NCI-H2227 treated with DMSO at 0.1 percent for 48 hours (cell line): Measurements from ENCODE around the gene SRBD1.

Source experiments
- DNase-seq: peaks from one replicate; lab custom pipeline; 2025; lab: John Stamatoyannopoulos, UW

SRBD1 gene

DNA sequence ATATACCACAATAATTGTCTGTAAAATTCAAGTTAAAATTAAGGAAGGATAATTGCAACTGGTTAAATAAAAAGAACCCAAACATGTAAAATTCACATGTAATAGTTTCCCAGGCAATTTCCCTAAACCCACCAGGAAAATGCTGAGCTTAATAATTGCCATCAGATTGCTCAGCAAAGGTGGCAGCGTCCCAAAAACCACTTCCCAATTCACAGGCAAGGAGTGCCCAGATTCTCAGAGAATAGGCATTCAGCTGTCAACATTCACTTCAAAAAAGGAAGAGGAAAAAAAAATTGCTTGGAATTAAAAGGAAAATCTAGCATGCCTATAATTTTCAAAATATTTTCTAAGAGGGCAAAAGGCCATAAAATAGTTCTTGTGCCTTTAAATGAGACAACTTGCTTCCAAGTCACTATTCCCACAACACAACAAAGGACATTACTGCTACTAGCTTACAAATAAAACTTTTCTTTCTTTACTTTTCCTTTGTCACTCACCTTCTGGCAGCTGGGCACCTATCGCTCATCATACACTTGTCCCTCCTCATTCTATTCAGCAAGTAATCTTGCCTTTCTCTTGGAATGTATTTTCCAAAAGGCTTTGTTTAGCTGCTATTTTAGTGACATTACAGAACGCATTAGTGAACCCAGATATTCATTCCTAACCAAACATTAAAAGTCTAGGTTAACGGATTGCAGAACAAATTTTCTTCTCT, 15.2 kb downstream of the SRBD1 start:
- DNase-seq: no peak

DNA sequence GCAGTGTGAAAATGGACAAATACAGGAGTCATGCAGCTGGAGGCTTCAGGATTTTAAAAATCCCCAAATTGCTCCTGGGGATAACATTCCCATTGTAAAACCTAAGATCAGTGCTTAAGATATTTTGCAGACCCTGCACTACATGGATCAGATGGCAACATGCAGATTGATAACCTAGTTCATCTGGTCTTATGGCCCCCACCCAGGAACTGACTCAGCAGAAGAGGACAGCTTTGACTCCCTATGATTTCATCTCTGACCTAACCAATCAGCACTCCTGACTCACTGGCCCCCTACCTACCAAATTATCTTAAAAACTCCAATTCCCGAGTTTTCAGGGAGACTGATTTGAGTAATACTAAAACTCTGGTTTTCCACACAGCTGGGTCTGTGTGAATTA, 20.0 kb downstream of the SRBD1 start:
- no peak for DNase-seq

DNA sequence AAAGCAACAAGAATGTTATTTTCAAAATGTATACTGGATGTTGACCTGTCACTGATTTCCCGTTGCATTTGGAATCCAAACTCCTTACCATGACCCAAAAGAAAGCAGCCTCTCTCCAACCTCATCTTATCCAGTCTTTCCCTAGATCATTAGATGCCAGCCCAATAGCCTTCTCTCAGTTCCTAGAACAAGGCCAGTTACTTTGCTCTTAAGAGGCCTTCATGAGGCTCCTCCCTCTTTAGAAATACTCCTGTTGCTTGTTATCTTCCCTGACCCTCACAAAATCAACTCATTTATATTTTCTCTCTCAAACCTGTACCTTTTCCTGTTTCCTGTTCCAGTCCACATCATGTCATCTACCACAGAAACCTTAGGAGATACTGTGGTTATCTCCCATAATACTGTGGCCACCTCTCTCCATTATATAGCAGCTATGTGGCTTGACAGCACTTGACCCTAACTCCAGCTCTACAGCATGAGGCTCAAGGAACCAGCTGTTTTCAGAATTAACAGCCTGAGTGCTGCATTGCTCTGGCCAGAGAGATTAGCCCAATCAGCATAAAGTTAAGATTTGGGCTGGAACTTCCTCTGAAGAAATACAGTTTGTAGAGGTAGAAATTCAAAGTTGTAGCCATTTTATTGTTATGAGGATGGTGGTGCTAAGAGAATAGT, 22.8 kb downstream of the SRBD1 start:
- no peak for DNase-seq

DNA sequence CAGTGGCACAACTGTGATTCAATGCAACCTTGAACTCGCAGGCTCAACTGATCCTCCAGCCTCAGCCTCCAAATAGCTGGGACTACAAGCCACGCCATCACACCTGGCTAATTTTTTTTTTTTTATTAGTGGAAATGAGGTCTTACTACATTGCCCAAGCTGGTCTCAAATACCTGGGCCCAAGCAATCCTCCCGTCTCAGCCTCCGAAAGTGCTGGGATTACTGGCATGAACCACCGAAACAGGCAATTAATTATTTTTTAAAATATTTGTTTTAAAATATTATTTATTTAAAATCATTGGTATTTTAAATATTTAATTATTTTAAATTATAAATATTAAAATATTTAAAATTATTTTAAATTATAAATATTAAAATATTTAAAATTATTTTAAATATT, 24.5 kb downstream of the SRBD1 start:
- no peak for DNase-seq

DNA sequence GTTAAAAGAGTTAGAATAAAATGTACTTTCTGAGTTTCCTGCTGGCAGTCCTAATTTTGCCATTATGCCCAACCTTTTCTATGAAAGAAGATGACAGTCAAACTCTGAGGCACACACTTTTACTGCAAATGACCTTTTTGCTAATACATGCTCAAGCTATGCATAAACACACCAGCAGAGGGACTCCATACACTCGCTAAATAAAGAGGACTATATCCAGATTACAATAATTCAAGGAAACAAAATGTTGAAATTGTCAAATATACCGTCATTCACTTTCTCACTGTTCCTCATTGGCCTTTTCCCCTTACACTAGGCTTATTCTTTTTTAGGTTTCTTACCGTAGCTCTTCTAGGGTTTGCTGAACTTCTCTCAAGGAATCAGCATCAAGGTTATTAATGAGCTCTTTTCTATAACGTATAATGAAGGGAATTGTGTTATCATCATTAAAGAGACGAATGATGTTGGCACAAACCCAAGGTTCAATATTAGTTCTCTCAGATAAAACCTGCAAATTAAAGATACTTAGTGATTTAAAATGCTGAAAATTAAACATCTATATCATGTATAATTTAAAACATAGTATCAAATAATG, 25.7 kb downstream of the SRBD1 start:
- peak; percentile 17 for DNase-seq

DNA sequence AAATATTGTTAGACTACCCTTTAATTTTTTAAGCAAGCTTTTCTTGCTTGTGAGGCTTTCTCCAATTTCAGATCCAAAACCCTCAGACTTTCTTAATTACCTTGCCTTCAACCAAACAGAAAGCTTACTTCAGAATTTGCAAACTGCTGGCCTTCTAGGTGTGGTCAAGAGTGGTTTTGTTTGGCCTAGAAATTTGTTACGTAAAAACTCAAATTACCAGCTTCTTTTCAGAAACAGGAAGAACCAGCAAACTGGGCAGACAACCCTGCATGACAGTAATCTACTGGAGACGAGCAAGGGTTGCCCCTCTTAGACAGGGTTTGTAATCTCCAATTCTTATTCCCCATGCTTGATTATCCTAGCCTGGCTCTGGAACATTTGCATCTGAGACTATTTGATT, 27.1 kb downstream of the SRBD1 start:
- no peak for DNase-seq

DNA sequence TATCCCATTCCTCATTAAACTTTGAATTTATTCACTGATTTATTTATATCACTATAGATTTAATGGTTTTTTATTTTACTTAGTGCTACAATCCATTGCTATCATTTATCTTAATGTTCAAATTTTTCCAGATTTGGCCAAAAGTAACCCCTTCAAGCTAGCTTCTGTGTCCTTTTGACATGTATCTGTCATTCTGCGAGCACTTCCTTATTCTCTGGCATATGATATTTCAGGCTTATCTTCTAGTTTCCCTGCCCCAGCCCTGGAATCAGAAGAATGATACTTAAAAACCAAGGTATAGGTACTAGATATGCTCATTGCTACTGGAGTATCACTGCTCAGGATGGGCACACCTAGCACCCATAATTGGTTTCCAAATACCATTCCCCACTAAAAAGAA, 28.5 kb downstream of the SRBD1 start:
- DNase-seq: no peak

DNA sequence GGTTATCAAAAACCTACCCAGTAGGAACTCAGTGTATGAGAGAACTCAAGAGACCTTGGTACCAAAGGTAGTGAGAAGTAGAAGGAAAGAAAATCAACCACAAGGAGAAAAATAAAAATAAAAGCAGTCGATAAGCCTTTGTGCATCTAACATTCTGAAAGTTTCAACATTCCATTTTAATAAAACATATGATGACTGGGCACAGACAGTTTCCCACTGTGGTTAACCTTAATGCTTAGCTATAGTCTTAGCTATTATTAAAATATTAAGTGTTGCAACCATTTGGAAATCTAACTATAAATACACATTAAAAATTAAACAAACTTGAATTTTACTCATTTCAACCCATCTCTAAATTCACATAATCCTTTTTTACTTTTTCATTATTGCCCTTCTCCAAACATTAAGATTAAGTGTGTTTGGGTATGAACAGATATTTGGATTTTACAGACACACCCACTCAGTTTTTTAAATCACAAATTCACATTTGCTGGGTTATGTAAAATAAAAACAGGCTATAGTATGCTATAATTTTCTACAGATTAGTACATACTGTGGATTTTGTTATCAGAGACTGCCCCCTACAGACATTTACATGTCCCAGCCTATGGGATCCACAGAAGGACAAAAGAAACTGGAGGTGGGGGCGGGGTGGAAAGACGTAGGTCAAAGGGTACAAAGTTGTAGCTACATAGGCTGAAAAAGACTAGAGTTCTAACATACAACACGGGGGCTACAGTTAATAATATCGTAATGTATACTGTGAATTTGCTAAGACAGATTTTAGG, 32.8 kb downstream of the SRBD1 start:
- no peak for DNase-seq

DNA sequence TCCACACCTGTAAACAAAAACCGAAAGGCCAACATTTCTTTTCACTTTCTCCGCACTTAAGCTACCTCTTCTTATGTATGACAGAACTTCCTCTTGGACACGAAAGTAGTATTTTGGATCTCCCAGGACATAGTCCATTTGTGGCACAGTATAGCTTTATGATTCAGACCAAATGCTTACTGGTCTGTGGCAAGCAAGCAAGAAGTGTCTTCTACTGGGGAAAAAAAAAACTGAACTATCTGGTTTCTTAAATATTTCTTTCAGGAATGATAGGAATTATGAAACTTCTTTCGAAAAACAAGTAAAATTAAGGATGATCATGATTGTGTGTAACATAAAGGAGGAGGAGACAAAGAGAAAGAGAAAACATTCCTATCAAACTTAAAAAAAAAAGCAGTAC, 33.6 kb downstream of the SRBD1 start:
- DNase-seq: no peak

DNA sequence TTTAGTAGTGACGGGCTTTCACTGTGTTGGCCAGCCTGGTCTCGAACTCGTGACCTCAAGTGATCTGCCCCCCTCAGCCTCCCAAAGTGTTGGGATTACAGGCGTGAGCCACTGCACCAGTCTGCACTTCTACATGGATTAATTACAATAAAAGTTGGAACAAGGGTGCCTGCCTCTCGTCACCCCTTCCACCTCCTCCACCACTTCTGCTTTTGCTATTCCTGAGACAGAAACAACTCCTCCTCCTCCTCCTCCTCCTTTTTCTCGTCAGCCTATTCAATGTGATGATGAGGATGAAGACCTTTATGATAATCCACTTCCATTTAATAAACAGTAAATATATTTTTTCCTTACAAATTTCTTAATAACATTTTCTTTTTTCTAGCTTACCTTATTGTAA, 35.2 kb downstream of the SRBD1 start:
- no peak for DNase-seq

DNA sequence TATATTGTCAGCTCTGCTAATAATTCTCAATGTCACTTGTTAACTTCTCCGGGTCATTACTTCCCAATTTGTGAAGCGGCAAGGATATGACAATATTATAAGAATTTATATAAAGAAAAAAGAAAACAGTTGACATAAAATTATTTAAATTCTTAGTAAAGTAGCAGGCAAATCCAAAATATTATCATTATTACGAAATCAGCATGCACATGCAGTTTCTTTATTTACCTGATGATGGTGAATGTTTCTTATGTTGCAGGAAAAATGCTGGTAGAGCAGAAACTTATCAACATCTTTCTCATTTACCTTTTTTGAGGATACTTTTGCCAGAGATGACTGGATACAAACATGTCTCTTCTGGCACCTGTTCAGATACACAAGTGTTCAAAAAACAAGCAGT, 38.1 kb downstream of the SRBD1 start:
- no peak for DNase-seq

DNA sequence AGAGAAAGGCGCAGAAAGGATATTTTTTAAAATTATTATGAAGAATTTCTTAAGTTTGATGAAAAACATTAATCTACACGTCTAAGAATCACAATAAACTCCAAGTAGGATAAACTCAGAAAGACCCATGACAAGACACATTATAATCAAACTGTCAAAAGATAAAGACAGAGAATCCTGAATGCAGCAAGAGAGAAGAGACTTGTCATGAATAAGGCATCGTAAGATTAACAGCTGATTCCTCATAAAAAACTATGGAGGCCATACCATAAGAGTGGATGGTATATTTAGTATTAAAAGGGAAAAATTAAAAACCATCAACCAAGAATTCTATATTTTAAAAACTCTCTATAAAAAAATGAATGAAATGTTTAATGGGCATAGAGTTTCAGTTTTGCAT, 39.1 kb downstream of the SRBD1 start:
- no peak for DNase-seq

DNA sequence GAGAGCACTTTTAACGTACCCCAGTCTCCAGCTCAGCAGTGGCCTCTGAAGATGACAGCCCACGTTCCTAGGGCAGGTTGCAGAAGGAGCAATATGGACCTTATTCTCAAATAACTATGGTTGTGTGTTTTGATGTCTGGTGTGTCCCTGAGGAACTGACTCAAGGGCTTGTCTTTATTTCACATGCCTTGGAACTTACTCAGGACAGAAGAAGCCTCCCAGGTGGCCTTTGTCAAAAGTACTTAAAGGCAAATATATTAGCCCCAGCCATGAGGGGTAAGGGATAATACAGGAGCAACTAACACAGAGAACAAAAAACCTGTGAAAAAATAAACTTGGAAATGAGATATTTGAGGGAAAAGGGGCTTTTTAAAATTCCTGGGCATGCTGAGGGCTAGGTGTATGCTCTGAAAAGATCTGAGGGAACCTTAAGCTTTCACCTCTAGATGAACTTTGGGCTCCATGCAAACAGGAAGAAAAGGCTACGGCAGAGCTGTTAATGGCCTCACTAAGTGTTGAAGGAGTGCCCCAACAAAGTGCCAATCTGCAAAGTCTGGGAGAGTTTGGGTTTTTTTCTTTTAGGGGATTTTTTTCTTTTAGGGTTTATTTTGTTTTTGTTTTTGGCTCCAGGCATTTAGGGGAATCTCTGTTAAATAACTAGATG, 40.3 kb downstream of the SRBD1 start:
- DNase-seq: no peak

DNA sequence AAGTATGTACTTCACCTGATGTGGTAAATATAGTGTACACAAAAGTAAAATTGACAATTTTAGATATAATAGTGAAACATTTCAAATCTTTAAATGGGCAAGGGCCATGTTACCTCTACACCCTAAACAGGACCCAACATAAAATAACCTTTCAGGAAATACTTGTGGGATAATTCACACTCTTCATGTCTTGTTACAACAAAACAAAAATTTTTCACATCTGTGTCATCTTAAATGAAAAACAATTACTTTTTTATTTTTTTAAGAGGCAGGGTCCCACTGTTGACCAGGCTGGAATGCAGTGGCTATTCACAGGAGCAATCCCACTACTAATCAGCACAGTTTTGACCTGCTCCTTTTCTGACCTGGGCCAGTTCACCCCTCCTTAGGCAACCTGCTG, 42.1 kb downstream of the SRBD1 start:
- DNase-seq: no peak

DNA sequence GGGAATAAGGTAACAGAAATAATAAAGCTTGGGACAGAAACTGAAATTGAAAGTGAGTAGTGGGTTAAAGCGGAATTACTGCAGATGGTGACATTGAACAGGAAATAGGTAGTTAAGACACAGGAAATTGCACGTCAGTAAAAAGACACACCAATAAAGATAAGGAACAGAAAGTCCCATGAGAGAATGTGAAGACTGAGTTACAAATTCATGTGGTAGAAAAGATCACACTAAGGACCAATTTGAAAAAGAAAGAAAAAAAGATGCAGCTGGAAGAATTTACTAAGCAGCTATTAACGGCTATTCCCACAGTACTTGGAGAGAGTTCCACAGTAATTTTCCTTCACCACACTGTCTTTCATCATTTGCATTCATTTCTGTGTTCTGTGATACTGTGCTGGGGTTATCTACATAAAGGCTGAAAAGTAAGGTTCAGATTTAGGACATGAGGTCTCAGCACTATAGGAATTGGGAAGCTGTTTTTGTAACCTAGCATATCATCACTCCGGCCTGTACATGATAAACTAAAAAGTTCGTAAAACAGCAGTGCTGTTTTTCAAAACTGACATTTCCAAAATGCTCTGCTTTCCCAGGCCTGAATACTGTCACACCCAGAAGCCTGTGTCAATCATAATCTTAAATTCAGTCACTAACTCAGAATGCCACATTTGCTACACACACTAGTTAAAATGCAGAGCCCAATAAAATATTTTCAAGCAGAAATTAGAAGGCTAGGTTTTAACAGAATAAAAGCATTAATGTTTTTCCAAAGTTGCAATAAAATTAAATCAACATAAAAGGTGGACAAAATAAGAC, 42.9 kb downstream of the SRBD1 start:
- no peak for DNase-seq

DNA sequence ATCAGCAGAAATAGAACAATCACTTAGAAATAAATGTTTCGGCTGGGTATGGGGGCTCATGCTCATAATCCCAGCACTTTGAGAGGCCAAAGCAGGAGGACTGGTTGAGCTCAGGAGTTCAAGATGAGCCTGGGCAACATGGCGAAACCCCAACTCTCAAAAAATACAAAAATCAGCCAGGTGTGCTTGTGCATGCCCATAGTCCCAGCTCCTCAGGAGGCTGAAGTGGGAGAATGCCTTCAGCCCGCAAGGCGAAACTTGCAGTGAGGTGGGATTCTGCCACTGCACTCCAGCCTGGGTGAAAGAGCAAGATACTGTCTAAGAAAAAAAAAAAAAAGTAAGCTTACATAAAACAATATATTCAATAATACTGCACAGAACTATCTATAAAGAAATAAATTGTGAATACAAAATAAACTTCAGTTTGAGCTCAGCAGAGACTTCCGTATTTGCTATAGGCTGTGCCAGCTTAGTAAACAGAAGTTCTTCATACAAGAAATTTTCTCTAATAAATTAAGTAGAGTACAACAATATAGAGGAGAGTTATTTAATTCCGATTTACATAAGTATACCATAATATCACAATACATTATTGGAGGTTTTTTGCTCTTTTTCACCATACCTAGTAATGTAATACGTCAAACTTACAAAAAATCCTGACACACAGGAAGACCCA, 43.6 kb downstream of the SRBD1 start:
- no peak for DNase-seq

DNA sequence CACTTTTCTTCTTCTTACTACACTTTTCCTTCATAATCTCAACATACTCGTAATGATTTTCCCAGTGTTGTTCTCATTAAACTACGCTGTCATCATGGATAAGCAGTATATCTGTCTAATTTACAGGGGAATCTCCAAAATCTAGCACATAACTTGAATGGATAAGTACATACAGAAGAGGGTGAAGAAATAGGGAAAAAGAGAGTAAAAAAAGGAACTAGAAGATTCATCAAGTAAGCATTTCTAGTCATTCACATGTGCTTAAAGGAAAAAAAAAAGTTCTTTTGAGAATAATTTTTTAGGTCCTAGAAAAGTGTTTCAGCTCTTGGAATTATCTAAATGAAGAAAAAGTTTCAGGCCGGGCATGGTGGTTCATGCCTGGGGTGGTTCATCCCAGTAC, 51.6 kb downstream of the SRBD1 start:
- DNase-seq: no peak

DNA sequence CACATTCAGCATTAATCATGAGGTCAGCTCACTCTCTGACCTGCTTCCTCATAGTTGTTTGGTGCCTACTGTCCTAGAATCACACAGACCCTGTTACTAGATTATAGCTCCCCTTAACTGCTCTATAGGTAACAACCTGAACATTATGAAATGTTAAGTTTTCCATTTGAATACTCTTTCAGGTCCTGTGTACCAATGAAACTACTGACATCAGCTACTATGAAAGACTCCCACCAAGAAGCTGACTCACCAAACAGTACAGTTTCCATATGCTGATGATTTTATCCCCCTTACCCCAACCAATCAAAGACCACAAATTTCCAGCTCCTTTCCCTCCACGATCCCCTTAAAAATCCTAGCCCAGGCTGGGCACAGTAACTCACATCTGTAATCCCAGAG, 56.3 kb downstream of the SRBD1 start:
- no peak for DNase-seq

DNA sequence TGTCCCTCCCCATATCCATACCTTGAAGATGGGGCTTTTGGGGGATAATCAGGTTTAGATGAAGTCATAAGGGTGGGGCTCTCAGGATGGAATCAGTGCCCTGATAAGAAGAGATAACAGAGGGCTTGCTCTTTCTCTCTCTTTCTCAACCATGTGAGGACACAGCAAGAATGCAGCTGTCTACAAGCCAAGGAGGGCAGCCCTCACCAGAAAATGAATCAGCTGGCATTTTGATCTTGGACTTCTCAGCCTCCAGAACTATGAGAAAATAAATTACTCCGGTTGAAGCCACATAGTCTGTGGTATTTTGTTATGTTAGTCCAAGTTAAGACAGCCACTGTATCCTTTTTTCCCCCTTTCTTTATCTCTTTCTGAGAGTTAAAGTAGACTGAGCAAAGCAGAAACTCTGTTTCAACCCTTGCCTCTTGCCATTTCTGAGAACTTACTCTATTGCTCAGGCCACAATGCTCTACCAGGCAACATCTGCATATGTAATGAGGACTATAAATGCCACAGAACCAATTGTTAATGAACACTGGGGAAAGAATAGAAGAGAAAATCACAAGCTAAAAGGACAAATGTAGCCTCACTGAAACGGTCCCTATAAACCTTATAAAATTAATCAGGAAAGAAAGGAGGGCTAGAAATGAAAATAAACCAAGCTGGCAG, 56.9 kb downstream of the SRBD1 start:
- no peak for DNase-seq

DNA sequence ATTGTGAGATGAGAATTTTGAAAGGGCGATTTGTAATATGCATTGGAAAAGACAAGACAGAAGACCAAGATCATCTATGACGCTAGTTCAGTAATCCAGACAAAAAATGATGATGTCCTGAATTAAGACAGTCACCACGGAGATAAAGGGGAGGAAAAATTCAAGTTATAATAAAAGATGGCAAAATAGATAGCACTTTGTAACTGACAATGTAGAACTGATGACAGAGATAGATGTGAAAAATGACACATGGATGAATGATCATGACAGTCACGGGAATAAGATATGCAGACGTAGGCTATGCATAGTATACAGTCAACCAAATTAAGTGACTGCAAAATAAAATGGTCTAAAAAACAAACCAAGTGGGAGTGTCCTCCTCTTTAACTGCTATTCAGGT, 59.2 kb downstream of the SRBD1 start:
- DNase-seq: no peak
